H1 (cell line): ENCODE results near the gene ASB11. TPM values are rescaled to one million over a fixed set of nuclear protein-coding genes. Genes with fewer than 3 reads are reported as not detected.

Experiments used
- BRCA1 ChIP-seq: IDR thresholded peaks from 2 replicates; pipeline ENCODE4 v1.6.1; 2012; ENCODE audit warnings: low read depth, low read length, improper control_type of control experiment
- CBX5 ChIP-seq: fragments of 300-800, 300-1000 bp; sonication (generic); IDR thresholded peaks from 2 replicates; pipeline ENCODE4 v1.7.1; 2016; ENCODE audit warnings: antibody characterized with exemption, low read length, low read depth
- FOSL1 ChIP-seq: IDR thresholded peaks from 2 replicates; pipeline ENCODE4 v1.6.1; 2011; ENCODE audit warnings: mild to moderate bottlenecking, low read depth, low read length, moderate library complexity; ENCODE audit not compliant: insufficient read depth
- RXRA ChIP-seq: IDR thresholded peaks from 2 replicates; pipeline ENCODE4 v1.6.1; 2011; ENCODE audit warnings: low read depth, mild to moderate bottlenecking, low read length, moderate library complexity; ENCODE audit not compliant: insufficient read depth
- SAP30 ChIP-seq: fragments of 300-600 bp; sonication (generic); IDR thresholded peaks from 2 replicates; pipeline ENCODE4 v1.7.1; 2012; ENCODE audit warnings: low read length, moderate library complexity, mild to moderate bottlenecking, inconsistent platforms; ENCODE audit not compliant: insufficient read depth, insufficient replicate concordance
- SRF ChIP-seq: IDR thresholded peaks from 2 replicates; pipeline ENCODE4 v1.6.1; 2011; ENCODE audit warnings: mild to moderate bottlenecking, low read depth, low read length, moderate library complexity
- TAF1 ChIP-seq: IDR thresholded peaks from 2 replicates; pipeline ENCODE4 v1.6.1; 2011; ENCODE audit warnings: mild to moderate bottlenecking, low read depth, low read length
- TBP ChIP-seq: IDR thresholded peaks from 2 replicates; pipeline ENCODE4 v1.6.1; 2011; ENCODE audit warnings: low read depth, low read length, improper control_type of control experiment
- TEAD4 ChIP-seq: IDR thresholded peaks from 2 replicates; pipeline ENCODE4 v1.6.1; 2012; ENCODE audit warnings: low read depth, low read length, inconsistent platforms, mixed read lengths
- polyA plus RNA-seq, 7 experiments: library from polyadenylated mRNA; depleted of rRNA in 3 of 7; stranded (reverse) in 5 of 7; unstranded in 2 of 7; fragments of >200 nt in 5 of 7; fragments of 200-250 nt in 2 of 7; gene quantifications; 1 replicate in 5 of 7; 2 replicates in 1 of 7; 4 replicates in 1 of 7; pipeline versions ENCODE4 v1.2.1 to v1.2.3, GENCODE V29; 2011 to 2013; ENCODE audit warnings: missing spikeins in 2 of 7, mixed read lengths in 2 of 7
- total RNA-seq: library from RNA; stranded (reverse); fragmentation: NEBNext Ultra II Directional; extraction: Animal tissue kit (Norgen Biotek cat#: 25700); gene quantifications from 2 replicates; pipeline ENCODE4 v1.2.1, GENCODE V29; 2021

ASB11 gene
- total and polyA plus RNA-seq, 2 of the 8 experiments (the other 6 are each of a cell fraction or from before 2014, with no cell fraction given), result not detected

DNA sequence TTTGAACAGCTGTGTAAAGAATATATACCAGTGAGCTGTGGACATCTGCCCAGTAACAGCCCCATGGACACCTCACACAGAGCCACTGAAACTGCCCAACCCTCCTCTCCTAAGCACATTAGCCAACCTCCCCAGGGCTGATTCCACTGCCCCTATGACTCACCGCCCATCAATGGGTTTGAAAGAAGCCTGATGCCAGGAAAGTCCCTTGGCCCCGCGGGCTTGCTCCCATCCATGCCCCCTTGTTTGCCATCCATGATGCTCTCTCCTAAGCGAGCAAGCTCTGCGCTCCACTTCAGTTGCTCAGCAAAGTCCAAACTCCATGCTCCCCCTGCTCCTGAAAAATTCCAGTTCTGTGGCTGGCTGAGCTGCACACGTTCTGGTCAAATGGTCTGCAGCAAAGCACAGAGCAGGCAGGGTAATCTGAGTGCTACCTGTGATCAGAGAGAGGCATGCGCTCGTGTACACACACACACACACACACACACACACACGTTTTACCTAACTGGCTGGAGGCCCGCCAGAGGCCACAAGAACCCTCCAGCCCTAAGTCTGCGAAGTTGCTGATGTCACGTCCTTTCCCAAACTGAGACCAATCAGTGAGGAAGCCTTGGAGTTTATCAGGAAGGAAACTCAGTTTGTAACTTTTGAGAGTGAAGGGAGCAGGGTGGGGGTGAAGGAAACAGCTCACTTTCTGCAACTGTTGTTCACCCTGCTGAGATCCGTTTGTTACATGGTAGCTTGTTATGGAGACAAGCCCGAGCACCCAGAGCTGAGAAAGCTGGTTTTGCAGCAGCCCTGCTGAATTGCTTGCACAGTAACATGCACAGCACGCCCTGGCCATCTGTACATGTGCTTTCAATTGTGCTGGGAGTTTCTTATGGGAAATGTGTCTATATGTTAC lies 45.6 kb downstream of the ASB11 start, which contains the start of gene ASB9 (continued):
- no peak for TF ChIP-seq TBP
- TF ChIP-seq FOSL1, result no peak
- TF ChIP-seq SAP30, result no peak
- TF ChIP-seq CBX5, result no peak
- no peak for TF ChIP-seq RXRA
- TF ChIP-seq TEAD4, result no peak
- no peak for TF ChIP-seq SRF
- no peak for TF ChIP-seq BRCA1
- TF ChIP-seq TAF1, result no peak
